ENCODE data around the gene GPM6B.

The GPM6B gene

DNA sequence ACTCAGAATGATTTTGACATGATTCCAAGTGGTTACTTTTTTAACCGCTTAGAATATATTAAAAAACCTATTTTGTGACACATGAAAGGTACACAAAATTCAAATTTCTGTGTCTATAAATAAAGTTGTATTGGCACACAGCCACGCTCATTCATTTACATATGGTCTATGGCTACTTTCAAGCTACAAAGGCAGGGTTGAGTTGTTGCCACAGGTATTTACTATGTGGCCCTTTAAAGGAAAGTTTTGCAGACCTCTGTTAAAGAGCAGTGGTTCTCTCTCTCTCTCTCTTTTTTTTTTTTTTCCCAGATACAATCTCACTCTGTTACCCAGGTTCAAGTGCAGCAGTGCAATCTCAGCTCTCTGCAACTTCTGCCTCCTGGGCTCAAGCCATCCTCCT lies 23.0 kb downstream of the GPM6B start:
- TF ChIP-seq CTCF (IDR thresholded peaks at IDR 0.05; ENCODE audit: borderline replicate concordance, control extremely low read depth, extremely low read depth, insufficient read depth, missing control alignments) = no peak
- DNase-seq (ENCODE audit: low spot score) = no peak

GRCh38 chrX:13791559-13791958 lies 25.3 kb downstream of the GPM6B start:
- in situ Hi-C loops (cut with MboI; ENCODE audit: low sequenced_read_pairs, unreplicated experiment) = no loop called here
- TF ChIP-seq CTCF (IDR thresholded peaks at IDR 0.05; ENCODE audit: borderline replicate concordance, control extremely low read depth, extremely low read depth, insufficient read depth, missing control alignments) = no peak
- no peak for DNase-seq (ENCODE audit: low spot score)

More for the DNA sequence above, 23.0 kb downstream of the GPM6B start:
- in situ Hi-C loops (cut with MboI; ENCODE audit: low sequenced_read_pairs, unreplicated experiment) = no loop called here

GRCh38 chrX:13791145-13791544 lies 25.7 kb downstream of the GPM6B start:
- TF ChIP-seq CTCF (IDR thresholded peaks at IDR 0.05; ENCODE audit: borderline replicate concordance, control extremely low read depth, extremely low read depth, insufficient read depth, missing control alignments) = no peak
- no peak for DNase-seq (ENCODE audit: low spot score)
- in situ Hi-C loops (cut with MboI; ENCODE audit: low sequenced_read_pairs, unreplicated experiment) = no loop called here

- no peak for DNase-seq (ENCODE audit: low spot score)
- TF ChIP-seq CTCF (IDR thresholded peaks at IDR 0.05; ENCODE audit: borderline replicate concordance, control extremely low read depth, extremely low read depth, insufficient read depth, missing control alignments) = no peak
- in situ Hi-C loops (cut with MboI; ENCODE audit: low sequenced_read_pairs, unreplicated experiment) = no loop called here
Measured at GRCh38 chrX:13790206-13791131, 26.4 kb downstream of the GPM6B start.

GRCh38 chrX:13786048-13786447 lies 30.8 kb downstream of the GPM6B start:
- in situ Hi-C loops (cut with MboI; ENCODE audit: low sequenced_read_pairs, unreplicated experiment) = no loop called here
- TF ChIP-seq CTCF (IDR thresholded peaks at IDR 0.05; ENCODE audit: borderline replicate concordance, control extremely low read depth, extremely low read depth, insufficient read depth, missing control alignments) = no peak
- no peak for DNase-seq (ENCODE audit: low spot score)

DNA sequence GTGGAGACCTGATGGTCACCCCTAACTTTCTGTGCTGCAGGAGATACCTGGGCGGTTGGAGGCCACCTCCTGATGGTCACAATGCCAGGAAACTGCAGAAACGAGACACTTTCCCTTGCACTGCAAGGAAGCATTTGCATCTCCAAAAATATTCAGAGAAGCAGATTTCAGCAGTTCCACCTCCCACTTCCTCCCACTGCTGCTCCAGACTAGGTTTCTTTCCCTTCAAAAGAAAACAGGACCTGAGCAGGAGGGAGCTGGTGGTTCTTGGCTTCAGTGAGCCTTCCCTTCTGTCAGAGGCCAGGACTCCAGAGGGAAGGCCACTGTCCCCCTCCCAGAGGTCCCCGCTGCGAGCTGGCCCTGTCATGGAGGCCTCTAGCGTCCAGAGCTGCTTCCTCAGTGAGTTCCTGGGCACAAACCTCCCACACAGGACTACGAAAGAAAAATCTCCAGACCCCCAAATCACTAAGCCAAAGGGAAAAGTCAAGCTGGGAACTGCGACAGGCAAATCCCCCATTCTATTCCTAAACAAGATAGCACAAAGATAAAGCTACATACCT lies 35.9 kb downstream of the GPM6B start:
- TF ChIP-seq CTCF (IDR thresholded peaks at IDR 0.05; ENCODE audit: borderline replicate concordance, control extremely low read depth, extremely low read depth, insufficient read depth, missing control alignments) = no peak
- in situ Hi-C loops (cut with MboI; ENCODE audit: low sequenced_read_pairs, unreplicated experiment) = no loop called here
- no peak for DNase-seq (ENCODE audit: low spot score)
